ENCODE measurements around the gene COL5A1. TPM values are rescaled to one million over a fixed set of nuclear protein-coding genes. Genes with fewer than 3 reads are reported as not detected.

The COL5A1 gene
- total RNA-seq, 1 donor = 295 TPM

GRCh38 chr9:134734270-134734669 is 92.7 kb downstream of the COL5A1 start:
- DNase-seq (ENCODE audit: low read depth) = peak; percentile 91
- no peak overlapping the region for H3K4me3 ChIP-seq (ENCODE audit: low read depth, low read length)

GRCh38 chr9:134735441-134736175 is 94.0 kb downstream of the COL5A1 start:
- DNase-seq (ENCODE audit: low read depth) = peak; percentile 95
- TF ChIP-seq, protein P1, sequence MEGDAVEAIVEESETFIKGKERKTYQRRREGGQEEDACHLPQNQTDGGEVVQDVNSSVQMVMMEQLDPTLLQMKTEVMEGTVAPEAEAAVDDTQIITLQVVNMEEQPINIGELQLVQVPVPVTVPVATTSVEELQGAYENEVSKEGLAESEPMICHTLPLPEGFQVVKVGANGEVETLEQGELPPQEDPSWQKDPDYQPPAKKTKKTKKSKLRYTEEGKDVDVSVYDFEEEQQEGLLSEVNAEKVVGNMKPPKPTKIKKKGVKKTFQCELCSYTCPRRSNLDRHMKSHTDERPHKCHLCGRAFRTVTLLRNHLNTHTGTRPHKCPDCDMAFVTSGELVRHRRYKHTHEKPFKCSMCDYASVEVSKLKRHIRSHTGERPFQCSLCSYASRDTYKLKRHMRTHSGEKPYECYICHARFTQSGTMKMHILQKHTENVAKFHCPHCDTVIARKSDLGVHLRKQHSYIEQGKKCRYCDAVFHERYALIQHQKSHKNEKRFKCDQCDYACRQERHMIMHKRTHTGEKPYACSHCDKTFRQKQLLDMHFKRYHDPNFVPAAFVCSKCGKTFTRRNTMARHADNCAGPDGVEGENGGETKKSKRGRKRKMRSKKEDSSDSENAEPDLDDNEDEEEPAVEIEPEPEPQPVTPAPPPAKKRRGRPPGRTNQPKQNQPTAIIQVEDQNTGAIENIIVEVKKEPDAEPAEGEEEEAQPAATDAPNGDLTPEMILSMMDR (IDR thresholded peaks at IDR 0.05; ENCODE audit: insufficient read depth, low read depth, low read length) = no peak

More at GRCh38 chr9:134734270-134734669, 92.7 kb downstream of the COL5A1 start:
- TF ChIP-seq, protein P1 (IDR thresholded peaks at IDR 0.05; ENCODE audit: insufficient read depth, low read depth, low read length) = no peak

GRCh38 chr9:134736791-134737497 is 95.3 kb downstream of the COL5A1 start:
- DNase-seq (ENCODE audit: low read depth) = no peak
- H3K4me3 ChIP-seq (ENCODE audit: low read depth, low read length) = no peak overlapping the region
- TF ChIP-seq, protein P1 (IDR thresholded peaks at IDR 0.05; ENCODE audit: insufficient read depth, low read depth, low read length) = no peak

More at GRCh38 chr9:134735441-134736175, 94.0 kb downstream of the COL5A1 start:
- no peak overlapping the region for H3K4me3 ChIP-seq (ENCODE audit: low read depth, low read length)

DNA sequence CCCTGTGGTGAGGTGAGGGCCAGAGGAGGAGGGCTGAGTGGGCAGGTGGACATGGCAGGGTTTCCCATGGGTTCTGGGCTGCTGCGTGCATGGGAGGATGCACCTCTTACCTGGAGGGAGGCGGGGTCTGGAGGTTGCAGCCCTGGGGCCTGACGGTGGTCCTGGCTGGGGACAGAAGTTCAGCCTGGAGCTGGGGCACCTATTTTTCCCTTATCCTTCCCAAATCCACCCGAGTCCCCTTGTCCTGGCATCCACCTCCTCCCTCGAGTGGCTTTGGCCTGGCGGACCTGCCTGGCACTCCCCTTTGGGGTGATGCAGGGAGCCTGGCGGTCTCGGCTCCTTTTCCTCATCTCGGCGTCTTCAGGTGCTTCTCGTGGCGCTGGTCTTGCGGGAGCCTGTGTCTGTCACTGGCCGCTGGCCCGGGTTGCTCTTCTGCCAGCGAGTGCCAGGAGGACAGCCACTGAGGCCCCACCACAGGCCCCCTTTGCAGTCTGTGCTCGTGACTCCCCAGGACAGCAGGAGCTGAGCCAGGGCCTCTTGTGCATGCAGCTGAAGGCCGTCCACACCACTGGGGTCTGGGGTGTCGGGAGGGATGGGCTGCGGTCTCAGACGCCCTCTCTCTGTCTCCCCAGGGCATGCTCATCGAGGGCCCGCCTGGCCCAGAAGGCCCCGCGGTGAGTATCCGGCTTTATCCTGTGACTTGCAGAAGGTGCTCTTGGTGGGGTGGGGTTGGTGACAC is 96.4 kb downstream of the COL5A1 start:
- H3K4me3 ChIP-seq (ENCODE audit: low read depth, low read length) = no peak overlapping the region
- DNase-seq (ENCODE audit: low read depth) = no peak
- TF ChIP-seq, protein P1 (IDR thresholded peaks at IDR 0.05; ENCODE audit: insufficient read depth, low read depth, low read length) = no peak

DNA sequence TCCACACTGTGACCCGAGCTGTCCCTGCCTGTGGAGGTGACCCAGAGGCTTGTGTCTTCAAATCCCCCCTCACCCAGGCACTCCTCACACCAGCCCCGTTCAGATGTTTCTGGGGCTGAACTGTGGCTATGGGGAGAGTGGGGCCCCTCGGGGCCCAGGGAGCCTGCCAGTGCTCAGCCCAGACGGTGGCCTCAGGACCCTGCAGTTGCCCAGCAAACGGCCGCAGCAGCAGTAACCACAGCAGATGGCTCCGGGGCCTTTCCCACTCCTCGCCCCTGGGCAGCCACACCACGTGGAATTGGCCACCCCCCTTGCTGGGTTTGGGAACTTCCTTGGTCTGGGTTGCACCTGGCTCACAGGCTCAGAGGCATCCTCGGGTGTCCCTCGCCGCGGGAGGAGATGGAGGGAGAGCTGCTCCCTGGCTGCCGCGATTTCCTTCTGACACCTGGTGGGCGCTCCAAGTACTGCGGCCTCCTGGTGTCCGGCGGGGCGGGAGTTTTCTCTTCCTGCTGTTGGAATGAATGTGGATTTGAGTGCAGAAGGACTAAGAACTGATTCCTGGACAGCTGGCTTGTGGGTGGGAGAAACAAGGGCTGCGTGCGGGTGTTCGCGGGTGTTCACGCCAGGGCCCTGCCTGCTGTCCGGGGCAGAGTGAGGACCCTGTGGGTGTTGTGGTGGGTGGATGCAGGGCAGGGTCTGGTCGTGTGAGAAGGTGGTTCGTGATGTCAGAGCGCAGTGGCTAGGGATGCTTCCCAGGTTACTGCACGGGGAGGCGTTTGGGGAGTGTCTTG is 97.5 kb downstream of the COL5A1 start:
- TF ChIP-seq, protein P1 (IDR thresholded peaks at IDR 0.05; ENCODE audit: insufficient read depth, low read depth, low read length) = peak; percentile 78
- H3K4me3 ChIP-seq (ENCODE audit: low read depth, low read length) = no peak overlapping the region
- peak; percentile 57 for DNase-seq (ENCODE audit: low read depth)

DNA sequence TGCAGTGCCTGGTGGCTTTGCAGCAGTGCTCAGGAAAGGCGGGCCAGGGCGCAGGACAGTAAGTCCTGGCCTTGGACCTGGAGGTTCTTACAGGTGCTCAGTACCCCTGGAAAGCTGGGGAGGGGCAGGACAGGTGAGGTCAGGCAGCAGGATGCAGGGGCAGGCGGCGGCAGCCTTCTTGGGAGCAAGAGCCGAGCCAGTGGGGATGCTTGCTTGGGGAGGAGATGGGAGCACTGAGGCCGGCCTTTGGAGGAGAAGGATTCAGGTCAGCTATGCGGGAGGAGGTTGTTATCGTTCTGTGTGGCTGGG is 98.0 kb downstream of the COL5A1 start:
- TF ChIP-seq, protein P1 (IDR thresholded peaks at IDR 0.05; ENCODE audit: insufficient read depth, low read depth, low read length) = no peak
- H3K4me3 ChIP-seq (ENCODE audit: low read depth, low read length) = no peak overlapping the region
- DNase-seq (ENCODE audit: low read depth) = no peak

All from fibroblast of villous mesenchyme (primary cell).